Skeletal muscle tissue (tissue), 4 donors: Measurements from ENCODE around the gene GNG7. TPM values are rescaled to one million over a fixed set of nuclear protein-coding genes. Genes with fewer than 3 reads are reported as not detected.

Source experiments
- H3K27ac ChIP-seq: one replicate; pipeline ENCODE4 v1.7.0; 2013; ENCODE audit warnings: mild to moderate bottlenecking, low read depth, low read length, inconsistent platforms
- H3K27me3 ChIP-seq, 3 donors: one replicate each; pipeline ENCODE4 v1.7.0; 2013; ENCODE audit warnings: low read length in 3 of 3; ENCODE audit not compliant: control insufficient read depth in 3 of 3, insufficient read depth in 3 of 3
- H3K36me3 ChIP-seq, 3 donors: one replicate each; pipeline ENCODE4 v1.7.0; 2013; ENCODE audit warnings: low read length in 3 of 3; ENCODE audit not compliant: control insufficient read depth in 3 of 3, insufficient read depth in 3 of 3
- H3K4me1 ChIP-seq, 3 donors: one replicate each; pipeline ENCODE4 v1.7.0; 2013; ENCODE audit warnings: low read length in 3 of 3, mild to moderate bottlenecking in 3 of 3; ENCODE audit not compliant: control insufficient read depth in 3 of 3, insufficient read depth in 3 of 3
- H3K4me3 ChIP-seq, 3 donors: one replicate each; pipeline ENCODE4 v1.7.0; 2013; ENCODE audit warnings: low read length in 3 of 3
- H3K9ac ChIP-seq, 3 donors: one replicate each; pipeline ENCODE4 v1.7.0; 2013; ENCODE audit warnings: low read length in 3 of 3, mild to moderate bottlenecking in 3 of 3, moderate library complexity in 2 of 3, low read depth in 1 of 3
- H3K9me3 ChIP-seq, 3 donors: one replicate each; pipeline ENCODE4 v1.7.0; 2013; ENCODE audit warnings: low read length in 3 of 3; ENCODE audit not compliant: control insufficient read depth in 3 of 3
- total RNA-seq: library from RNA; depleted of rRNA; stranded (reverse); fragments of >200 nt; gene quantifications from one replicate; pipeline ENCODE4 v1.2.3, GENCODE V29; 2014
- donor health status: Osteomylitis.

GNG7 gene
- total RNA-seq, 1 donor from 2014 or later, result 1.6 TPM

GRCh38 chr19:2478756-2479555 lies 223.5 kb downstream of the GNG7 start:
- H3K4me3 ChIP-seq, result peak overlapping the region; percentile 70 to 96 (median 76)
- no peaks in the 10 kb centered on the region for H3K27me3 ChIP-seq
- peaks cover 0 to 8% (median 0%) of the 10 kb centered on the region in 3 donors for H3K36me3 ChIP-seq
- H3K9ac ChIP-seq, result peak overlapping the region; percentile 97 to 99 (median 98)
- H3K9me3 ChIP-seq, result peaks cover 0 to 3% (median 0%) of the 10 kb centered on the region in 3 donors
- peak overlapping the region; percentile 95 for H3K27ac ChIP-seq
- peaks cover 13 to 41% (median 38%) of the 10 kb centered on the region in 3 donors for H3K4me1 ChIP-seq

- no peaks in the 10 kb centered on the region for H3K27me3 ChIP-seq
- H3K36me3 ChIP-seq, result peaks cover 0 to 8% (median 0%) of the 10 kb centered on the region in 3 donors
- peaks cover 13 to 41% (median 38%) of the 10 kb centered on the region in 3 donors for H3K4me1 ChIP-seq
- peak overlapping the region; percentile 95 for H3K27ac ChIP-seq
- H3K9ac ChIP-seq, result peak overlapping the region; percentile 97 to 99 (median 98)
- peak overlapping the region; percentile 76 to 99 (median 96) for H3K4me3 ChIP-seq
- no peaks in the 10 kb centered on the region for H3K9me3 ChIP-seq
Observed at GRCh38 chr19:2478278-2478755, 224.2 kb downstream of the GNG7 start.

GRCh38 chr19:2477732-2478191 lies 224.7 kb downstream of the GNG7 start:
- H3K4me1 ChIP-seq, result peaks cover 13 to 41% (median 38%) of the 10 kb centered on the region in 3 donors
- H3K9ac ChIP-seq, result peak overlapping the region; percentile 97 to 99 (median 98)

GRCh38 chr19:2477141-2477710 lies 225.3 kb downstream of the GNG7 start:
- Histone ChIP-seq H3K27ac (peak overlapping the region; percentile 95), H3K9ac (peak overlapping the region; percentile 97 to 99 (median 98)), H3K4me1 (peaks cover 13 to 41% (median 38%) of the 10 kb centered on the region in 3 donors), H3K9me3 (no peaks in the 10 kb centered on the region), H3K27me3 (no peaks in the 10 kb centered on the region), H3K36me3 (peaks cover 0 to 8% (median 0%) of the 10 kb centered on the region in 3 donors), H3K4me3 (peak overlapping the region; percentile 96 to 99 (median 99))

More at GRCh38 chr19:2477732-2478191, 224.7 kb downstream of the GNG7 start:
- no peaks in the 10 kb centered on the region for H3K27me3 ChIP-seq
- H3K4me3 ChIP-seq, result peak overlapping the region; percentile 96 to 99 (median 99)
- peak overlapping the region; percentile 95 for H3K27ac ChIP-seq
- no peaks in the 10 kb centered on the region for H3K9me3 ChIP-seq
- peaks cover 0 to 8% (median 0%) of the 10 kb centered on the region in 3 donors for H3K36me3 ChIP-seq

GRCh38 chr19:2476451-2477140 lies 225.9 kb downstream of the GNG7 start:
- H3K4me1 ChIP-seq, result peaks cover 13 to 39% (median 36%) of the 10 kb centered on the region in 3 donors

GRCh38 chr19:2475702-2476450 lies 226.6 kb downstream of the GNG7 start, which contains the start of gene GADD45B:
GADD45B (plus strand) TSS chr19:2476127; CDS start chr19:2476359, 232 bp downstream.
- Histone ChIP-seq H3K4me3 (peak within 1 kb of the TSS; percentile 96 to 99 (median 99)), H3K27me3 (no peaks in the 10 kb centered on the region), H3K9me3 (no peaks in the 10 kb centered on the region), H3K4me1 (peaks cover 13 to 32% (median 32%) of the 10 kb centered on the region in 3 donors), H3K27ac (peak within 1 kb of the TSS; percentile 95), H3K9ac (peak within 1 kb of the TSS; percentile 97 to 99 (median 98)), H3K36me3 (peaks cover 0 to 8% (median 0%) of the 10 kb centered on the region in 3 donors)

More at GRCh38 chr19:2476451-2477140, 225.9 kb downstream of the GNG7 start:
- Histone ChIP-seq H3K4me3 (peak overlapping the region; percentile 96 to 99 (median 99)), H3K36me3 (peaks cover 0 to 8% (median 0%) of the 10 kb centered on the region in 3 donors), H3K27ac (peak overlapping the region; percentile 95), H3K9me3 (no peaks in the 10 kb centered on the region), H3K27me3 (no peaks in the 10 kb centered on the region), H3K9ac (peak overlapping the region; percentile 97 to 99 (median 98))

- H3K4me1 ChIP-seq, result peaks cover 13 to 32% (median 32%) of the 10 kb centered on the region in 3 donors
- peak overlapping the region; percentile 60 to 79 (median 72) for H3K9ac ChIP-seq
- peaks cover 0 to 8% (median 0%) of the 10 kb centered on the region in 3 donors for H3K36me3 ChIP-seq
- H3K9me3 ChIP-seq, result no peaks in the 10 kb centered on the region
- no peaks in the 10 kb centered on the region for H3K27me3 ChIP-seq
- H3K4me3 ChIP-seq, result peak overlapping the region; percentile 55 to 70 (median 68)
- peak overlapping the region; percentile 95 for H3K27ac ChIP-seq
Observed at GRCh38 chr19:2475018-2475701, 227.3 kb downstream of the GNG7 start.

- Histone ChIP-seq H3K27me3 (no peaks in the 10 kb centered on the region), H3K36me3 (peaks cover 0 to 8% (median 0%) of the 10 kb centered on the region in 3 donors), H3K9me3 (no peaks in the 10 kb centered on the region), H3K4me3 (peak overlapping the region; percentile 55 to 70 (median 68)), H3K27ac (peak overlapping the region; percentile 95), H3K4me1 (peaks cover 13 to 34% (median 32%) of the 10 kb centered on the region in 3 donors), H3K9ac (peak overlapping the region; percentile 60 to 79 (median 72))
Observed at GRCh38 chr19:2474232-2475017, 228.1 kb downstream of the GNG7 start.
